ENCODE measurements around the gene PCCA. TPM values are rescaled to one million over a fixed set of nuclear protein-coding genes. Genes with fewer than 3 reads are reported as not detected.

Gene PCCA
- total RNA-seq, 4 donors from 2014 or later, result 33.8 to 40.3 (median 39.0) TPM

- Histone ChIP-seq H3K27ac (replicated peaks in 1 of 4) (no peak overlapping the region), H3K9me3 (no peaks in the 10 kb centered on the region), H3K36me3 (peaks cover 0 to 8% (median 5%) of the 10 kb centered on the region in 4 donors), H3K4me1 (peaks cover 0 to 4% (median under 1%) of the 10 kb centered on the region in 4 donors), H3K4me3 (no peak overlapping the region), H3K27me3 (no peaks in the 10 kb centered on the region)
- 96% methylated on average over 9 of the region's 9 CpGs for WGBS
- intact Hi-C loops (cut with DNase I), result loop anchor here (5.0 to 10.0 kb wide), 3 partner anchors 285 to 862 kb away; no protein-coding TSS in a partner anchor
- no peak for DNase-seq (ENCODE audit: extremely low spot score)
- TF ChIP-seq POLR2A (IDR thresholded peaks at IDR 0.05; ENCODE audit: low read depth) (no peak), EP300 (IDR thresholded peaks at IDR 0.05) (no peak), POLR2AphosphoS5 (IDR thresholded peaks at IDR 0.05) (no peak), CTCF (IDR thresholded peaks at IDR 0.05) (no peak)
Observed at GRCh38 chr13:100519626-100520025, 430.7 kb downstream of the PCCA start.

- intact Hi-C loops (cut with DNase I), result no loop called here
- Histone ChIP-seq H3K9me3 (no peaks in the 10 kb centered on the region), H3K4me1 (no peaks in the 10 kb centered on the region), H3K27me3 (no peaks in the 10 kb centered on the region), H3K36me3 (peaks cover 0 to 9% (median 4%) of the 10 kb centered on the region in 4 donors), H3K27ac (replicated peaks in 1 of 4) (no peak overlapping the region), H3K4me3 (no peak overlapping the region)
- 88% methylated on average over 27 of the region's 27 CpGs for WGBS
- DNase-seq (ENCODE audit: extremely low spot score), result no peak
- TF ChIP-seq POLR2A (IDR thresholded peaks at IDR 0.05; ENCODE audit: low read depth) (no peak), EP300 (IDR thresholded peaks at IDR 0.05) (no peak), POLR2AphosphoS5 (IDR thresholded peaks at IDR 0.05) (no peak)
Observed at GRCh38 chr13:100520936-100521850, 432.3 kb downstream of the PCCA start.

GRCh38 chr13:100521851-100522617 is 433.1 kb downstream of the PCCA start:
- H3K27ac ChIP-seq (replicated peaks in 1 of 4), result no peak overlapping the region
- H3K27me3 ChIP-seq, result no peaks in the 10 kb centered on the region
- no peak for DNase-seq (ENCODE audit: extremely low spot score)
- intact Hi-C loops (cut with DNase I), result no loop called here
- H3K9me3 ChIP-seq, result no peaks in the 10 kb centered on the region
- no peaks in the 10 kb centered on the region for H3K4me1 ChIP-seq
- no peak overlapping the region for H3K4me3 ChIP-seq
- 91% methylated on average over 19 of the region's 19 CpGs for WGBS
- peaks cover under 1 to 16% (median 10%) of the 10 kb centered on the region in 4 donors for H3K36me3 ChIP-seq
- no peak for TF ChIP-seq POLR2A (IDR thresholded peaks at IDR 0.05; ENCODE audit: low read depth)
- TF ChIP-seq CTCF (IDR thresholded peaks at IDR 0.05), result no peak
- TF ChIP-seq EP300 (IDR thresholded peaks at IDR 0.05), result no peak
- no peak for TF ChIP-seq POLR2AphosphoS5 (IDR thresholded peaks at IDR 0.05)

- peaks cover 7 to 23% (median 12%) of the 10 kb centered on the region in 4 donors for H3K36me3 ChIP-seq
- H3K9me3 ChIP-seq, result no peaks in the 10 kb centered on the region
- TF ChIP-seq CTCF (IDR thresholded peaks at IDR 0.05) (no peak), POLR2AphosphoS5 (IDR thresholded peaks at IDR 0.05) (no peak), POLR2A (IDR thresholded peaks at IDR 0.05; ENCODE audit: low read depth) (no peak), EP300 (IDR thresholded peaks at IDR 0.05) (no peak)
- H3K4me1 ChIP-seq, result no peaks in the 10 kb centered on the region
- no peak overlapping the region for H3K27ac ChIP-seq (replicated peaks in 1 of 4)
- intact Hi-C loops (cut with DNase I), result no loop called here
- 97% methylated on average over 9 of the region's 9 CpGs for WGBS
- DNase-seq (ENCODE audit: extremely low spot score), result no peak
- H3K4me3 ChIP-seq, result no peak overlapping the region
- no peaks in the 10 kb centered on the region for H3K27me3 ChIP-seq
Observed at GRCh38 chr13:100522618-100523309, 433.9 kb downstream of the PCCA start.

All from esophagus muscularis mucosa (tissue), 4 donors.